Dendritic cell treated with granulocyte-macrophage colony-stimulating factor and Interleukin-4, amounts not matched to agents 40 ng/mL and 50 ng/mL, for 4 days (primary cell): ENCODE measurements around the gene CFAP61.

Source experiments
- H3K27ac Mint-ChIP-seq: one replicate; pipeline ENCODE4 v1.8.0; 2022; ENCODE audit warnings: mild to moderate bottlenecking, mixed read lengths
- H3K27me3 Mint-ChIP-seq: one replicate; pipeline ENCODE4 v1.8.0; 2022; ENCODE audit warnings: mild to moderate bottlenecking, mixed read lengths
- H3K36me3 Mint-ChIP-seq: one replicate; pipeline ENCODE4 v1.8.0; 2022; ENCODE audit warnings: low read depth, mixed read lengths
- H3K4me1 Mint-ChIP-seq: one replicate; pipeline ENCODE4 v1.8.0; 2022; ENCODE audit warnings: low read depth, mixed read lengths
- H3K4me3 Mint-ChIP-seq: one replicate; pipeline ENCODE4 v1.8.0; 2022; ENCODE audit warnings: mild to moderate bottlenecking, moderate library complexity, mixed read lengths
- H3K9me3 Mint-ChIP-seq: one replicate; pipeline ENCODE4 v1.8.0; 2022; ENCODE audit warnings: mixed read lengths
- intact Hi-C: fragments of 100-400 bp; cut with micrococcal nuclease; formaldehyde crosslinking; loops from one replicate; pipeline ENCODE4 v1.15.0; 2022

Gene CFAP61

DNA sequence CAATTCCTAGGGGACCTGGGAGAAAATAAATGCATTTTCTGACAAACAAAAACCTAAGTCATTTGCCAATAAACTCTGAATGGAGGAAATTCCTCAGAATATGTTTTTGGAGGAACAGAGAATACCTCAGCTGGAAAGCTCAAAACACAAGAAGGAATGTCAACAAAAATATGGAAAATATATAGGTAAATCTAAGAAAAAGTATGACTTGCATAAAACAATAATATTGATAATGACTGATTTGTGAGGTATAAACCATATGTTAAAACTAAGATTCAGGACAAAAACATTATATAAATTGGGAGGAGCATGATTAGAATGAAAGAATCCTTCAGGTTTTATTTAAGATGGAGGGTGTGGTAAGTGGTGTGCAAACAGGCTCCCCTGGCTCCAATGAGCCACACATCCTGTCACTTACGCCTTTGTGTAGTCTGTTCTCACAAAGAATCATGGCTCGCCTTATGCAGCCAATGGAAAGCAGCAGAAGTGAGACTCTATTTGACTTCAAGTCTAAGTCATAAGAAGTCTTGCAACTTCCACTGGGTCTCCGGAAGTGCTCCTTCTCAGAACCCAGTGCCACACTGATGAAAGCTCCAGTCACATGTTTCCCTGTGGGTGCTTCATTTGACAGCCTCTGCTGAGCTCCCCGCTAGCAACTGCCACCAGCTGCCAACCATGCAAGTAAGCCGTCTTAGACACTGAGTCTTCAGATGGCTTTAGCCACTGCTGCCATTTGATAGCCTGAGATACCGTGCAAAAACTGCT, 8.1 kb downstream of the CFAP61 start:
- peaks cover 3% of the 10 kb centered on the region for H3K27me3 Mint-ChIP-seq
- intact Hi-C loops = no loop called here

DNA sequence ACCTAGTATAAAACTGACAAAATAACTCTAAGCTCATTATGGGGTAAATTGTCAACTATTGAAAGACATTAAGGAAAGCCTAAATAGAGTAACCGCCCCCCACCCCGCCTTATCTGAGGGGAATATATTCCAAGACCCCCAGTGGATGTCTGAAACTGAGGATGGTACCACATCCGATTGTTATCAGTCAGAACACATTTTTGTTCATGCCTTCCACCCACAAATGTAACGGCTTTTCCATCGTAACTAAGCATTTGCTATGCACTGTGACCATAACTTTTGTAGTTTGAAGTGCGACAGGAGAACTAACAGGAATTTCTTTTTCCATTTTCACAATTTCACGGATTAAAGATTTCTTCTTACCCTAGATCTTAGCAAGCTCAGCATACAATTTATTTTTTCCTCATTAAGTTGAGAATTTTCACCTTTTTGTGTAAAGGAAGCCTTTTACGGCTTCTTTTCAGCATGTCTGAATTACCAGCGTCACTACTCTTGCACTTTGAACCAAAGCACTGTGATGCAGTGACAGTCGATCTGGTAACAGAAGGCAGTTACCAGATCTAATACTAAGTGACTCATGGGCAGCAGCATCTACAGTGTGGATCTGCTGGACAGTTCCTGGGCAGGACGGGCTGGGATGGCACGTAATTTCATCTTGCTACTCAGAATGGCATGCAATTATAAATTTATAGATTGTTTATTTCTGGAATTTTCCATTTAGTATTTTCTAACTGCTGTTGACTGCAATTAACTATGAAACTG, 11.8 kb downstream of the CFAP61 start:
- H3K36me3 Mint-ChIP-seq = no peaks in the 10 kb centered on the region
- H3K4me1 Mint-ChIP-seq = no peaks in the 10 kb centered on the region
- H3K4me3 Mint-ChIP-seq = no peak overlapping the region
- no peak overlapping the region for H3K27ac Mint-ChIP-seq
- peaks cover 3% of the 10 kb centered on the region for H3K27me3 Mint-ChIP-seq
- H3K9me3 Mint-ChIP-seq = no peaks in the 10 kb centered on the region
- intact Hi-C loops = no loop called here

More for the DNA sequence above, 8.1 kb downstream of the CFAP61 start:
- Mint-ChIP-seq H3K4me1 (no peaks in the 10 kb centered on the region), H3K9me3 (no peaks in the 10 kb centered on the region), H3K36me3 (no peaks in the 10 kb centered on the region), H3K27ac (no peak overlapping the region), H3K4me3 (no peak overlapping the region)

DNA sequence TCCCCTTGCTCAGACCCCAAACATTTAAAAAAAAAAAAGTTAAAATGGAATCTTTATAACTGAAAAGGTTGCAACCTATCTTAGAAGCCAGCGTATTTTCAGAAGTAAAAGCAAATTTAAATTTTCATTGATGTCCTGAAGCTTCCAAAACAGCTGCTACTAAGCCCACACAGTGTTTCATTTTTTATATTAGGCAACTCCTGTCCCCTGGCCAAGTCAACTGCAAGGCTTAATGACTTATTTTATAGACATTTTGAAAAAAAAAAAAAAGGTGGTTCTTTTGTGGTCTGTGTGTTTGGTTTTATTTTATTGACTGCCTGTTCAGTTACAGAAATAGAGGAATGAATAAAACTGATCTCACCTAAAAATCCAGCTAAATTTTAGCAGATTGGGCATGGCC, 13.0 kb downstream of the CFAP61 start:
- peaks cover 3% of the 10 kb centered on the region for H3K27me3 Mint-ChIP-seq
- H3K9me3 Mint-ChIP-seq = no peaks in the 10 kb centered on the region
- H3K27ac Mint-ChIP-seq = no peak overlapping the region
- H3K4me3 Mint-ChIP-seq = no peak overlapping the region
- H3K36me3 Mint-ChIP-seq = no peaks in the 10 kb centered on the region
- intact Hi-C loops = no loop called here
- H3K4me1 Mint-ChIP-seq = no peaks in the 10 kb centered on the region

DNA sequence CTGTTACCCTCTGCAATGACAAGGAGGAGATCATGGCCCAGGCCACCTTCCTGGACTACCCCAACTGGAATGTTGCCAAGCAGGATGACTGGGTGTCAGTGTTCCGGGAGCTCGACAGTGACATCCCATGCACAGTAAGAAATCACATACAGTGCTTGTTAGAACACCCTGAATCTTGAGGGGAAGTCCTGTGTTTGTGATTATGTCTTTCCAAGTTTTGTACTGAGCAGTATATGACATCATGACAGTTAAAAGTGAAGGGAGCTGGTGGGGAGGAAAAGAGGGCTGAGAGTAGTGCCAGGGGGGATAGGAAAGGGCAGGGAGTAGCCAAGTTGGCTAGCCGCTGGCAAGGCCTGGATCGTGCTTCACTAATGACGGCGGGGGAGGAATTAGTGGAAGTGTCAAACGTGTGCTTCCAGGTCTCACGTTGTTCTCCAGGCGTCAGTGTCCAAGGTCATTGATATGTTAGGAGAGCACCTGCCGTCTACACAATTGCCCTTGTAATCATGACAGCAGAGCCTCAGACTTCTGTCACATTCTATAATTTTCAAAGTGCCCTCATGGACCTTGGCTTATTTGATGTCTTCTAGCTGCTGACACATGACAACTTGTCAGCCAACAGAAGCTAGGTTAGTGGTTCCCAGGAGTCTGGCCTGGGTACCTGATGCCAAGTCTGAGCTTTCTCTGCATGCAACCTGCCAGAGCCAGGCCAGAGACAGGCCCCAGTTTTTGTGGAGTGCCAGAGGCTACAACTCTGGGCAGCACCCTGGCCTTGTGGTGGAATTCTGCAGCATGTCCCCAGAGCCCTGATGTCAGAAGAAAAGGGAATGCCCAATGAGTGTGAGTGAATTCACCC, 18.8 kb downstream of the CFAP61 start:
- peaks cover 7% of the 10 kb centered on the region for H3K4me1 Mint-ChIP-seq
- no peak overlapping the region for H3K4me3 Mint-ChIP-seq
- H3K27ac Mint-ChIP-seq = no peak overlapping the region
- H3K27me3 Mint-ChIP-seq = peaks cover 3% of the 10 kb centered on the region
- no peaks in the 10 kb centered on the region for H3K9me3 Mint-ChIP-seq
- no peaks in the 10 kb centered on the region for H3K36me3 Mint-ChIP-seq
- intact Hi-C loops = no loop called here

DNA sequence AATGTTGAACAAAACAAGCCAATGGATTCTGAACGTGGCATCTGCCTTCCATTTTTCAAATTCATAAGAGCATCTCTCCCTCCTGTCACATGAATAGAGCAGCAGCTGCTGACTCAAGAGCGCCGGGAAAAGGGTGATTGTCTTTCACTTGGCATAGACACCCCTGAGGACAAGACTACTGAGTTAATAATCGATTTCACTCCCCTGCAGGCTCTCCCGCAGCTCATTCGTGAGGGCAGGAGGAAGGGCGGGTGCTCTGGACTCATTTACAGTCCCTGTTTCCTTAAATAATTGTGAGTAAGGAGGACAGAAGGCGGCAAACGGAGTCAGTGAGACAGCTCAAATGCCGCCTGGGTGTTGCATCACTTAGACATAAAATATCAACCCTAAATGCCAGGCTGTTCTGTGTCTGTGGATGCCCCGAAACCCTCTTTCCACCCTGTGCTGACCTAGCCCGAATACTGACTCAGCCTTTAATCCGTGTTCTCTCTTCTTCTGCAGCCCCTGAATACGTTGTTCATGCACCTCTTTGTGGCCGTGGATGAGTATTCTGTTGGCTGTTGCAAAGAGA, 21.6 kb downstream of the CFAP61 start:
- Mint-ChIP-seq H3K9me3 (no peaks in the 10 kb centered on the region), H3K36me3 (no peaks in the 10 kb centered on the region), H3K27ac (no peak overlapping the region), H3K4me1 (peaks cover 7% of the 10 kb centered on the region), H3K4me3 (no peak overlapping the region), H3K27me3 (peaks cover 6% of the 10 kb centered on the region)
- intact Hi-C loops = no loop called here

DNA sequence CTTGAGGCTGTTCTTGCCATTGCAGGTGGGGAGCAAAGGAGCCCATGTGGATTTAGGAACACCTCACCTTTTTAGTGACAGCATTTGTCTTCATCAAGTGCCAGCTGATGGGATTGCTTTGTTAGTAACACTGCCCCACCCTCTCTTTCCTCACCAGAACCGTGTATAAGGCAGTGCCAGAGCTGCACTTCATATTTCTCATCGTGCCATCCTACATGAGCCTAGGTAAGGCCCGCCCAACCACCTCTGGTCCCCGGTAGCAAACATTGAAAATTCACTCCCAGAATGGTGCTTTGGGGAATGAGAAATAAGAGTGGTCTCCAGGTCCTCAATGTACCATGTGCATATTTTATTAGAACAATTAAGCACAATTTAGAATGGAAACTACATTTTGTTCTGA, 22.7 kb downstream of the CFAP61 start:
- no peaks in the 10 kb centered on the region for H3K9me3 Mint-ChIP-seq
- intact Hi-C loops = no loop called here
- no peak overlapping the region for H3K4me3 Mint-ChIP-seq
- H3K36me3 Mint-ChIP-seq = no peaks in the 10 kb centered on the region
- H3K27me3 Mint-ChIP-seq = peaks cover 9% of the 10 kb centered on the region
- peaks cover 7% of the 10 kb centered on the region for H3K4me1 Mint-ChIP-seq
- H3K27ac Mint-ChIP-seq = no peak overlapping the region

DNA sequence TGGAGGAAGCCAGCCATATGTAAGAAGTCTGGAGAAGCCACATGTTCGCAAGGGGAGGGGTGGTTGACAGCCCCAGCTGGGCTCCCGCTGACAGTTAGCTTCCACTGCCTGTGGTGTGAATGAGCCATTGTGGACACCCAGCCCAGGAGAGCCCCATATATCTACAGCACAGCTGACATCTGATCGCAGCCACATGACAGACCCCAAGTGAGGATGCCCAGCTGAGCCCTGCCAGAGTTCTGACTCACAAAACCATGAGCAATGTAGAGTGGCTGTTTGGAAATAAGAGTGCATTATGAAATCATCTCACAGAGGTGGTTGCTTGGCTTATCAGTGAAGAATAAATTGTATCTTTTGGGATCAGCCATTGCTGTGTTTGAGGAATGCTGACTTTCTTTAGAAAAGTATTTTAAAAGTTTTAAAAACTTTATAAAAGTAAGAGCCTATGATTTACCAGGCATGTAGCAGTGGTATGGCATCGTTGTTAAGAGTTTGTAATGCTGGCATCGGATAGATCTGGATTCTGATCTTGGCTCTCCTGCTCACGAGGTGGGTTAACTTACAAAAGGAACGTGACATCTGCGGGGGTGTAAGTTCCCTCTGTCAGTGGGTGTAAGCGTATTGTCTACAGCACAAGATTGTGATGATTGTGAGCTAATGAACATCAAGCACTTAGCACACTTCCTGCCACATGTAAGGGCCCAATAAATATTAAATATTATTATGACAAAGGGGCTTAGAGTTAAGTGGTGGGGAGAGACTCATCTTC, 24.1 kb downstream of the CFAP61 start:
- intact Hi-C loops = no loop called here
- H3K4me1 Mint-ChIP-seq = no peaks in the 10 kb centered on the region
- no peak overlapping the region for H3K27ac Mint-ChIP-seq

DNA sequence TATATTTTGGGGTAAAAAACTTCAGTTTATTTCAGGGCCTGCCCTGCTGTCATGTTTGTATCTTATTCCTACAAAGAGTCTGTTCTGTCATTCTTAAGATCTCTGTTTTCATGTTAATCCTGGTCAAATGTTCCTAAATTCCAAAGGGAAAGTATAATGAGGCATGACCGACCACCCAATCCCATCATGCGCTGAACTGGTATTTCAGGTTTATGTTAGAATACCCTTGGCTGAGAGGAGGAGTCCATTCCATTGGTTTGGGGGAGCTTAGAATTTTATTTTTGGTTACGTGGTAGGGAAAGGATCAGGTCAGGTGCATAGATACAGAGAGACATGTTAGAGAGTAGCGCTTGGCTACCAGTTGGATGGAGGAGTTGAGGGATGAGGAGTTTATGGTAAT, 25.7 kb downstream of the CFAP61 start:
- Mint-ChIP-seq H3K4me1 (no peaks in the 10 kb centered on the region), H3K9me3 (no peaks in the 10 kb centered on the region), H3K27me3 (peaks cover 15% of the 10 kb centered on the region), H3K36me3 (no peaks in the 10 kb centered on the region), H3K4me3 (no peak overlapping the region), H3K27ac (no peak overlapping the region)
- intact Hi-C loops = no loop called here

More for the DNA sequence above, 24.1 kb downstream of the CFAP61 start:
- Mint-ChIP-seq H3K9me3 (no peaks in the 10 kb centered on the region), H3K27me3 (peaks cover 12% of the 10 kb centered on the region), H3K4me3 (no peak overlapping the region), H3K36me3 (no peaks in the 10 kb centered on the region)

DNA sequence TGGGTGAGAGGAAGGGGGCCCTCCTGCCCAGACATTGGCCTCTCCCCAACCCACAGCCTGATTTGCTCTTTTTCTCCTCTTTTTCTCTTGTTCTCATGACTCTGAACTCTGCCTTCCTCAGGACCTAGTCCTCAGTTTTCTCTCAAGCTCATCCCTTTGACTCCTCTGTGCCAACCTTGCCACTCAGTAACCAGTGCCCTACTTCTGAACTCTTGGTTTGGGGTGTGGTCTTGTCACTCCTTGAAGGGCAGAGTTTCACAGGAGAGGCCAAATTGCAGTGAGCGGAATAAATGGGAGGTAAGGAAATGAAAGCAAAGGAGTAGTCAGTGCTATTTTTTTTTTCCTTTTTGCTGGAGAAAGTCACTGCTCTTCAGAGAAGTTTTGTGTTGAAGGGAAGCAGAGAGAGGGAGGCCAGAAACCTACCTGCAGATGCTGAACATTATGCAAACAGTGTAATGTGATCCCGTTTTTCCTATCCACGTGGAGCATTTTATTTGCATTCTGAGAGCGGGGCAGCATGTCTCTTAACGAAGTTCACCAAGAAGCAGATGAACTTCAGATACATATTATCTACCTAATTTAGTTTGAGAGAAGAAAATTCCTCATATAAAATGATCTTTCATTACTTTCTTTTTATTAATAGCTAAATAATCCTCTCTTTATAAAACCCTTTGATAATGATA, 26.9 kb downstream of the CFAP61 start:
- no peaks in the 10 kb centered on the region for H3K36me3 Mint-ChIP-seq
- H3K9me3 Mint-ChIP-seq = no peaks in the 10 kb centered on the region
- peaks cover 12% of the 10 kb centered on the region for H3K27me3 Mint-ChIP-seq
- H3K4me3 Mint-ChIP-seq = no peak overlapping the region
- H3K4me1 Mint-ChIP-seq = no peaks in the 10 kb centered on the region
- intact Hi-C loops = no loop called here
- no peak overlapping the region for H3K27ac Mint-ChIP-seq

DNA sequence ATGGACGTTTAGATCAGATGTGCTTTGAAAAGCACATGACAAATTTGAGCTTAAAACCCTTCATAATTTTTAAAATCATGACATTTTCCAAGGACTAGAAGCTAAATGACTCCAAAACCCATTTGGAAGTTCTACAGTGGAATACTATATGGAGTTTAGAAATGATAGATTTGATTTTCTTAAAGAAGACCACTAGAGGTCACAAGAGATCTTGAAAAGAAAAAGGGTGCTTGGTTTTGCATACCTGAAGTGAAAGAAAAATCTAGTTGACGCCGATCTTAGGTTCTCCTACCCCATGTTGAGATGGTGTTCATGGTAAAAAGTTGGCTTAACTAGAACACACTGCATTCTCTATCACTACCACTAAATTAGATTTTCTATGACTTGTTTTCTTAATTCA, 31.5 kb downstream of the CFAP61 start:
- Mint-ChIP-seq H3K27ac (no peak overlapping the region), H3K27me3 (peaks cover 10% of the 10 kb centered on the region), H3K4me1 (no peaks in the 10 kb centered on the region), H3K4me3 (no peak overlapping the region), H3K36me3 (no peaks in the 10 kb centered on the region), H3K9me3 (no peaks in the 10 kb centered on the region)
- intact Hi-C loops = loop anchor here (1.0 to 5.0 kb wide), 4 partner anchors 153 to 511 kb away; no protein-coding TSS in a partner anchor

DNA sequence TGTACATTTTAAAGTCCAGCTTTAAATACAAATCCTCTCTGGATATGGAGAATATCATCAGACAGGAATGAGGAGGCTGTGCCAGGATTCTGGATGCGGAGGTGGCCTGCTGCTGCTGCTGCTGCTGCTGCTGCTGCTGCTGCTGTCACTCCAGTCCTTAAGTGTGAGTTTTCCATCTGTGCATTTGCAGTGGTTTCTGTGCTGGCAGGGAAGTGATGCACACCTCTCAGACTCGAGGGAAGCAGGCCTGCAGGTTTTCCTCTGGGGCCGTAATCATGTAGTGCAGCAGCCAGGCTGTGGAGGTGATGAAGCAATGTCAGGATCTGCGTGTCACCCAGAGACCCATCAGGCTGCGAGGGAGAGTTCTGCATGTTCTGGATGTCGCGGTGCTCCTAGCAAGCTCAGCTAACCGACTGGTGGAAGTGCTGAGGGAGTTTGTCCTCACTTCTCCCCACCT, 32.0 kb downstream of the CFAP61 start:
- no peak overlapping the region for H3K27ac Mint-ChIP-seq
- intact Hi-C loops = loop anchor here (1.0 to 5.0 kb wide), 3 partner anchors 153 to 484 kb away; no protein-coding TSS in a partner anchor
- H3K36me3 Mint-ChIP-seq = no peaks in the 10 kb centered on the region
- no peaks in the 10 kb centered on the region for H3K4me1 Mint-ChIP-seq
- peaks cover 7% of the 10 kb centered on the region for H3K27me3 Mint-ChIP-seq
- no peaks in the 10 kb centered on the region for H3K9me3 Mint-ChIP-seq
- no peak overlapping the region for H3K4me3 Mint-ChIP-seq

DNA sequence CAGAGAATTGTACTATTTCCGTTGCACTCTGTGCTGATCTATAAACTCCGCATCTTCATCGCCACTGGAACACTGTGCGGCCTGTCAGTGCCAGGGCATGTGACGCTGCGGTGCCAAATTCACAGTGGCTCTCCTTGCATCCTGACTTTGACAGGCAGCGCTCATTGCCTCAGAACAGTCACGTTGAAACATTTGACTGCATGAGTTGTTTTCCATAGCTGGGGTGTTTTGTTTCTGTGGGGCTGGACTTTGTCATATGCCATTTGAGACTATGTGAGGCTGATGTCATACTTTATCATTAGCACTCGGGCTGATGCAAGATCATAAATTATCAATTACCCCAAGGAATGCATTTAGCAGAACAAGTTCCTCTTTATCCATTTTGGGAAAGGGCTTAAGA, 32.7 kb downstream of the CFAP61 start:
- Mint-ChIP-seq H3K36me3 (no peaks in the 10 kb centered on the region), H3K4me3 (no peak overlapping the region), H3K27me3 (peaks cover 7% of the 10 kb centered on the region), H3K9me3 (no peaks in the 10 kb centered on the region), H3K27ac (no peak overlapping the region), H3K4me1 (no peaks in the 10 kb centered on the region)
- intact Hi-C loops = no loop called here
